Activated CD8-positive, alpha-beta memory T cell treated with anti-CD3 and anti-CD28 coated beads for 24 hours (primary cell): ENCODE data around the gene MRPS26.
"Not testable (repeated sequence)": the region's sequence is repeated elsewhere in the genome, so short reads cannot be mapped to it uniquely, and the experiment has no call there.

Experiments
- DNase-seq: peaks from one replicate; pipeline ENCODE4 v3.0.0-alpha.2; 2020

Gene MRPS26

DNA sequence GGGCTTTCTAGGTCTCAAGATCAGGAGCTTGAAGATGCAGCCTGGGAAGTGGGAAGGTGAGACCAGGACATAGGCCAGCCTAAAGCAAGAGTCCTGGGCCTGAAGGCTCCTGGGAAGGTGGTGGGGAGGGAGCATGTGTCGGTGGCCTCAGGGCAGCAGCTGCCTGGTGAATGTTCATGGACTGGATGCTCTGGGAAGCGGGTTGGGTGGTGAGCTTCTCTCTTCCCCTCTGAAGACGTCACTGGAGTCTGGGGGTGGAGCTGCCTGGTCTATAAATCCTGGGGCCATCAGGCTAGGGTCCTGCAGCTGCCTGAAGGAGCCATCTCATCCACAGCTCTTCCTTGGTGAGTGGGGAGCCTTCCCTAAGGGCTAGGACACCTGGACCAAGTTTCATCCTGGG, 2.5 kb upstream of the MRPS26 start, which contains the start of gene GNRH2:
Gene GNRH2, plus strand, starts transcription at position 301 of the 400 bp plus-strand sequence. CDS start 793 bp downstream, outside the sequence.
- DNase-seq, result no peak

DNA sequence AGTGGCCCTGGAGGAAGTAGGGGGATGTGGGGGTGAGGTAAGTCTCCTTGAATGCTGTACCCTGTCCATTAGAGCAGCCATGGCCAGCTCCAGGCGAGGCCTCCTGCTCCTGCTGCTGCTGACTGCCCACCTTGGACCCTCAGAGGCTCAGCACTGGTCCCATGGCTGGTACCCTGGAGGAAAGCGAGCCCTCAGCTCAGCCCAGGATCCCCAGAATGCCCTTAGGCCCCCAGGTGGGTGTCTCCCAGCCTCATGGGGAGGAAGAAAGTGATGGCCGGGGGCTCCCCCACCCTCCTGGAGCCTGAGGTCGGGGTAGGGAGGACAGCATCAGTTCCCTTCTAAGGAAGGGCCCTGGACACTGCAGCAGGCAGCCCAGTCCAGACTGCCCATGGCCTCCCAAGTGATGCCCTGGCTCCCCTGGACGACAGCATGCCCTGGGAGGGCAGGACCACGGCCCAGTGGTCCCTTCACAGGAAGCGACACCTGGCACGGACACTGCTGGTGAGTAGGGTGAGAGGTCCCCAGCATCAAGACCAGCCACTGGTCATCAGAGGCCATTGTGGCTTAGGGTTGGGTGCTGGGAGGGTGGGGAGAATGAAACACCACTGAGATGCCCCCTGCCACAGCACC, 1.4 kb upstream of the MRPS26 start:
- DNase-seq, result no peak

DNA sequence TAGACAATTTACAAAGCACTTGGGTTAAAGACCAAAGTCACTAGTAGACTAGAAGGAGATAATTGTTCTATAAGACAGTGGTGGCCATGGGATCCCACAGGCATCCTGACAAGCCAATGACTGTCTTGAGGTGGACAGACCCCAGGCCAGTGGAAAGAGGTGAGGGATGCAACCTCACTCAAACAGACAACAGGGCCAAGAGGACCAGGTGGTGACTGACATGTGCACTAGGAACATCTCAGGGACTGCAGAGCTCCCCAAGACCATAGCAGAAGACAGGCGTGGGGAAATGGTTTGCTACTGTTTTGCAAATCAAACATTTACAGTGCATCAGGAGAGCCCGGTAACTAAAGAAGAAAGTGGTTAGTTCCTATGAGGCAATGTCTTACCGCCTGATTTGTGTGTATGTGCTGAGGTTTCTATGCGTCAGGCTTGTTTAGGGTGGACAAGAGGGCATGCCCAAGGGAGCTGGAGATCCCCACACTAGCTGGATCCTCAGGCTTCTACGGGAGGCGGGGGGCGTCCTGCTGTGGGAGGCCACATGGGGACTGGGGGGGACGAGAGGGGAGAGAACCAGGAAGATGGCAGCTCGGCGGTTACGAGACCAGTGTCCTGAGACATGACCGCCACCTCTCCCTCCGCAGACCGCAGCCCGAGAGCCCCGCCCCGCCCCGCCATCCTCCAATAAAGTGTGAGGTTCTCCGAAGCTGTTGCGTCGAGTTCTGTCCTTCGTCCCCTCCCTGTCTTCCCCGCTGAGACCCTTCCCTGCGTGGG, 623 bp upstream of the MRPS26 start:
- no peak for DNase-seq

DNA sequence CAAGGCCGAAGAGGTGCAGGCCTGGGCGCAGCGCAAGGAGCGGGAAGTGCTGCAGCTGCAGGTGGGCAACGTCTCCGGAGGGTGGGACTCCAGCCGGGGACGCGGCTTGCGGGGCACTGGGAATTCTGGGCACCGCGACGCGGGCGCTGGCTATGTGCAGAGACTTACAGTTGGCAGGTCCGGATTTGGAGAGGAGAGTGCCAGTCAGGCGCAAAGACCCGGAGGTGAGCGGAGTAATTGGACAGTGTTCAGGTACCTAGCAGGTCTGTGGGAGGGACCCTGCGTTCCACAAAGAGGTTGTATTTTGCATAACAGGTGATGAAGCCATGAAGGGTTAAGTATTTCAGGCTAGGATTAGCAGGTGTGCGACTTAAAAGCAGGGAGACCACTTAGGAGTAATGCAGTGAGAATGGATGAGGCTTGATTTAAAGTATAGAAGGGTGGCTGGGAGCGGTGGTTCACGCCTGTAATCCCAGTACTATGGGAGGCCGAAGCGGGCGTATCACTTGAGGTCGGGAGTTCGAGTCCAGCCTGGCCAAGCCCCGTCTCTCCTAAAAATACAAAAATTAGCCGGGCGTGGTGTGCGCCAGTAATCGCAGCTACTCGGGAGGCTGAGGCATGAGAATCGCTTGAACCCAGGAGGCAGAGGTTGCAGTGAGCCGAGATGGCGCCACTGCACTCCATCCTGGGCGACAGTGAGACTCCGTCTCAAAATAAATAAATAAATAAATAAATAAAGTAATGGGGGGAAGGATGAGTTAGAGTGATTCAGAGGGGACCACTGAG, 1.0 kb downstream of the MRPS26 start:
- peak; percentile 72 for DNase-seq

DNA sequence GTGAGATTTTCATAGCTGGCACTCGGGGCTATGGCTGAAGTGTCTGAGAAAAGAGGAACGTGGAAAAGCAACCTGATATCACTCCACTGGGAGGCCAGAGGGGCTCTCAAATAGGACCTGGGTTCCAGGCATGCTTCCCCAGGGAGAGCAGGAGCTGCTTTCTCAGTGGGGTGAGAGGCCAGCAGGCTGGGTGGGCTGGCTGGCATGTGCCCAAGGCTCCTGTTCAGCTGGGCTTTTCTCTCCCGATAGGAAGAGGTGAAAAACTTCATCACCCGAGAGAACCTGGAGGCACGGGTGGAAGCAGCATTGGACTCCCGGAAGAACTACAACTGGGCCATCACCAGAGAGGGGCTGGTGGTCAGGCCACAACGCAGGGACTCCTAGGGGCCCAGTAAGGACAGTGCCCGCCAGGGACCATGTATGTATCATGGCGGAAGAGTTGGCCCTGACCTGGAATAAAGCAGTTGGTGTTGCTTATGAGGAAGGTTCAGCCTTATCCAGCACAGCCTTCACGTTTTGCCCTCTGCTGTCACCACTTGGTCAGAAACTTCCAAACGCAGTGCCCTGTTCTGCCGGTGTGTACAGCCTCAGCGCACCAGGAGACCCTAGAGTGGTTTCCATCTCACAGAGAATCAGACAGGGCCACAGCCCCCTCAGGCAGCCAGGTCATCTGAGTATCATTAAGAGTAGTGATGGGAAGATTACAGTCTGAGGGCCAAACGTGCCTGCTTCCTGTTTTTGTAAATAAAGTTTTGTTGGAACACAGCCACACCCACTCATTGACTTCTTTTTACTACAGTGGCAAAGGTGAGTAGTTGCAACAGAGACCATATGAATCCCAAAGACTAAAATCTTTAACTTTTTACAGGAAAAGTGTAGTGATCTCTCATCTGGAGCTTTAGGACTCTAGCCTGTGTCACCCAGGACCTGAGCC, 1.9 kb downstream of the MRPS26 start:
- DNase-seq, result no peak

DNA sequence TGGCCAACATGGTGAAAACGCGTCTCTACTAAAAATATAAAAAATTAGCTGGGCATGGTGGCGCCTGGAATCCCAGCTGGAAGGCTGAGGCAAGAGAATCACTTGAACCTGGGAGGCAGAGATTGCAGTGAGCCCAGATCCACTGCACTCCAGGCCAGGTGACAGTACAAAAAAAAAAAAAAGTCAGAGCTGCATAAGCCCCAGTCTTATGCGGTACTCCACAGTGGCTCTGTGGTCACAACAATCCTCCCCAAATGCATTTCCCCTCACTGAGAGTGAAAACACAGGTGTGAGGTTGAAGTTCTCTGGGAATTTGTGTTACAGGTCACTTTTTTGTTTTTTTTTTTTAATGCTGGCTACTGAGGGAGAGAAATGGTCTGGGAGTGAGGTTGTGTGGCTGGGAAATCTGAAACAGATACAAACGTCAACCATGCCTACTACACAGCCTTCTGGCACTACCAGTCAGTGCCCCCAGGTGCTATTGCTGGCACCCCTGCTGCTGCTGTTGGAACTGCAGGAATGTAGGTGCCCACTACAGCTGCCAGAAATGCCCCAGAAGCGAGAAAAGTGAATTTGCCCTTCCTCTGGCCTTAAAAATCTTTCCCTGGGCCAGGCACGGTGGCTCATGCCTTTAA, 5.7 kb downstream of the MRPS26 start:
- no peak for DNase-seq

DNA sequence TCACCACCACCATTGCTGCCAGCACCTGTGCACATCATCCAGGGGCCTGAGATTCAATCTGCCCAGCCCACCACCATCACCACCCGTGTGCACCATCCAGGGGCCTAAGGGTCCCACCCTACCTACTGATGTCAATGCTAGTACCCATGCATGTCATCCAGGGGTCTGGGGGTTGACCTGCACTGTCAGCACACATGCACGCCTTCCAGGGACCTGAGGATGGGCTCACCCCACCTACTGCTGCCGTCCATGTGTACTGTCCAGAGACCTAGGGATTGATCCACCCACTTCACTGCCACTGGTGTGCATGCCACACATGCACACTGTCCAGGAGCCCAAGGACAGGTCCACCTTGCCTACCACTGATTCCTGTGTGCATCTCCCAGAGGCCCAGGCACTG, 13.6 kb downstream of the MRPS26 start:
- DNase-seq, result no peak

DNA sequence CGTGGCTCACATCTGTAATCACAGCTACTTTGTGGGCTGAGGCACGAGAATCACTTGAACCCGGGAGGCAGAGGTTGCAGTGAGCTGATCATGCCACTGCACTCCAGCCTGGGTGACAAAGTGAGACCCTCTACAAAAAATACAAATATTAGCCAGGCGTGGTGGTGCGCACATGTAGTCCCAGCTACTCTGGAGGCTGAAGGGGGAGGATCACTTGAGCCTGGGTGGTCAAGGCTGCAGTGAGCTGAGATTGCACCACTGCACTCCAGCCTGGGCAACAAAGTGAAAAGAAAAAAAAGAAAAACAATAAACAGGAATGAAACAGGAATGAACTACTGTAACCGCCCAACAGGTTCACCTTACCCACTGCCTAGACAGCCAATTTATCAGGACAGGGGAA, 18.3 kb downstream of the MRPS26 start:
- not testable (repeated sequence) for DNase-seq

DNA sequence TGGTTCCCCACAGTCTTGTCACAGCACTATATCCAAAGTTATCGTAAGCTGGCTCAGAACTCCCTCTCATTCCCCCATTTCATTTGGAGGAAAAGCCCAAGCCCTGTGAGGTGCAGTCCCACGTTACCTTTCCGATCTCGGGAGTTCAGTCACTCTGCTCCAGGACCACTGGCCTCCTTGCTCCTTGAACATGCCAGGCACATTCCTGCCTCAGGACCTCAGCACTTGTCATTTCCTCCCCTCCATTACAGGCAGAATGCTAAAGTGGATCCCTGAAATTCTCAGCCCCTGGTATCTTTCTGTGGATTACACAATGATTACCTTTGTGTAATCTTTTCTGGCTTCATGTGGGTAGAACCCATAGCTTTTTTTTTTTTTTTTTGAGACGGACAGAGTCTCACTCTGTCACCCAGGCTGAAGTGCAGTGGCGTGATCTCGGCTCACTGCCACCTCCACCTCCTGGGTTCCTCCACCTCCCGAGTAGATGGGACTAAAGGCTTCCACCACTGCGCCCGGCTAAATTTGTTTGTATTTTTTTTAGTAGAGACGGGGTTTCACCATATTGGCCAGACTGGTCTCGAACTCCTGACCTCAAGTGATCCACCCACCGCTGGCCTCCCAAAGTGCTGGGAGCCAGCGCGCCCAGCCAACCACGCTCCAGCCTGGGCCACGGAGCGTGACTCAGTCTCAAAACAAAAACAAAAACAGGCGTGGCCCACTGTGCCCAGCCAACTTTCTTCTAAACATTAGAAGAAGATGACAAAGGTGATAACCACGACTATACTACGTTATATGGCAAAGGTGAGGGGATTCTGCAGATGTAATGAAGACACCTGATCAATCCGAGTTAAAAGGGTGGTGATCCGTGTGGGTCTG, 21.5 kb downstream of the MRPS26 start:
- no peak for DNase-seq

DNA sequence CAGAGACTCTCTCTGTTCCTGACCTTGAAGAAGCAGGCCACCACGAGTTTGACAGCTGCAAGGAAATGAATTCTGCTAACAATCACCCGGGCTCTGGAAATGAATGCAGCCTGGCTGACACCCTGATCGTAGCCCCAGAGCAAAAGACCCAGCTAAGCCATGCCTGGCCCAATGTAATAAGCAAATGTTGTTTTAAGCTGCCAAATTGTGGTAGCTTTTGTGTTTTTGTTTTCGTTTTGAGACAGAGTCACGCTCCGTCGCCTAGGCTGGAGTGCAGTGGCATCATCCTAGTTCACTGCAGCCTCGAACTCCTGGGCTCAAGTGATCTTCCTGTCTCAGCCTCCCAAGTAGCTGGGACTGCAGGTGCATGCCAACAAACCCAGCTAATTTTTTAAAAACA, 22.2 kb downstream of the MRPS26 start:
- DNase-seq, result no peak

DNA sequence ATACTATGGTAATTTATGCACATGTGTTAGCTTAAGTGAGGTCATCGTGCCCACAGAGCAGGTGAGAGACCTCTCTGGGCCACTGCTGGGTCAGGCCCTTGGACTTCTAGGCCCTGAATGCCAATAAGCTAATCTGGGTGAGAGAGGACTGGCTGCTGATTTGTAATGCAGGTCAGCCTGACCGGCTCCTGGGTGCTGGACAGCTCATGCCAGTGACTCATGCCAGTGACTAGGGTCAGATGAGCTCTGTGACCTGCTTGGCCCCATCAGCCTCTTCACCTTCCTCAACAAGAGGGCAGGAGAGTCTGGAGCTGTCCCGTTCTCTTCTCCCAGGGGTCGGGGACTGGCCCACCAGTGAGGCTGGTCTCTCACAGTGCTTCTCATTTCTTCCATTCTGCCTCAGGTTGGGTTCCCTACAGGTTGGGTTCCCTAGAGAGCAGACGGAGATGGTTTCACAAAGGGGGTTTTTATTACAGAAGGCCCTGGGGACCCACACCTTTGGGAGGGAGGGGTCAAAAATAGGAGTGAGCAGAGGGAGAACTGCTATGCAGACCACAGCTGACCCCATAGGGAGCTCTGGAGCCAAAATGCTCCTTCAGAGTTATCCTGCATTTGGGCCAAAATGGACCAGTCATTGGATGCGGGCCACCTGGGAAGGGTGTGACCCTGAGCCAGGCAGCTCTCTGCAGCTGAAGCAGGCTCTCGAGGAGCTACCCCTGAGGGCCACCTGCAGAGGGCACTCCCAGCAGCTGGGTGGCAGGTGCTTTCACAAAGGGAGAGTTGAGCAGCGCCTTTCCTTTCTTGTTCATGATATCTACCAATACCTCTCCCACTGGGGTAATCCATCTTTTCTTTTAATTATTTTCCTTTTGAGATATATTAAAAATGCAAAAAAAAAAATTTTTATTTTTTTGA, 23.4 kb downstream of the MRPS26 start:
- no peak for DNase-seq

DNA sequence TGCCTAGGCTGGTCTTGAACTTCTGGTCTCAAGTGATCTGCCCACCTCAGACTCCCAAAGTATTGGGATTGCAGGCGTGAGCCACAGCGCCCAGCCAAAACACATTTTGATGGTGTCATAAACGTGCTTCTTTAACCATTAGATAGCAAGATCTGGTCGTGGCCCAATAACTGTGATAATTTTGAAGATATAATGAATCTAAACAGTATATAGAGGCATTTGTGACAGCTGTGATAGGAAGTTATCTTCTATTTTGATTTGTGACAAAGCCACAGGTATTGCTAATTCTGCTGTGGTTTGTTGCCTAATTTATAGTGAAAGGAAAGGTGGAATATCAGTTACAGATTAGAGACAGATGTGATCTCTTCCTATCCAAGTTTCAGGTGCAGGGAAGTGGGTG, 24.9 kb downstream of the MRPS26 start:
- no peak for DNase-seq

DNA sequence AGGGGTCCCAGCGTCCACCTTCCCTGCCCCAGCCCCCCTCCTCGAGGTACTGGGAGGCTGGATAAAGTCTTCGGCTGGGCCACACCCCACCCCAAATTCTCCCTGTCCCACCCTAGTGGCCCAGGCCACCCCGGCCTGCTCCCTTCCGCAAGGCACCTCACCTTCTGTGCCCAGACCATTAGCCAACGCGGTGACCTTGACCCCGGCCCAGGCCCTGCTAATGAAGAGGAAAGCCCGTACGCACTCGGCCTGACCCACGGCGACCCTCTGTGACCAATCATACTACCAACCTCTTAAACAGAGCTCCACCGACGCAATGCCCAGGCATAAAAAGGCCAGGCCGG, 25.4 kb downstream of the MRPS26 start:
- no peak for DNase-seq

DNA sequence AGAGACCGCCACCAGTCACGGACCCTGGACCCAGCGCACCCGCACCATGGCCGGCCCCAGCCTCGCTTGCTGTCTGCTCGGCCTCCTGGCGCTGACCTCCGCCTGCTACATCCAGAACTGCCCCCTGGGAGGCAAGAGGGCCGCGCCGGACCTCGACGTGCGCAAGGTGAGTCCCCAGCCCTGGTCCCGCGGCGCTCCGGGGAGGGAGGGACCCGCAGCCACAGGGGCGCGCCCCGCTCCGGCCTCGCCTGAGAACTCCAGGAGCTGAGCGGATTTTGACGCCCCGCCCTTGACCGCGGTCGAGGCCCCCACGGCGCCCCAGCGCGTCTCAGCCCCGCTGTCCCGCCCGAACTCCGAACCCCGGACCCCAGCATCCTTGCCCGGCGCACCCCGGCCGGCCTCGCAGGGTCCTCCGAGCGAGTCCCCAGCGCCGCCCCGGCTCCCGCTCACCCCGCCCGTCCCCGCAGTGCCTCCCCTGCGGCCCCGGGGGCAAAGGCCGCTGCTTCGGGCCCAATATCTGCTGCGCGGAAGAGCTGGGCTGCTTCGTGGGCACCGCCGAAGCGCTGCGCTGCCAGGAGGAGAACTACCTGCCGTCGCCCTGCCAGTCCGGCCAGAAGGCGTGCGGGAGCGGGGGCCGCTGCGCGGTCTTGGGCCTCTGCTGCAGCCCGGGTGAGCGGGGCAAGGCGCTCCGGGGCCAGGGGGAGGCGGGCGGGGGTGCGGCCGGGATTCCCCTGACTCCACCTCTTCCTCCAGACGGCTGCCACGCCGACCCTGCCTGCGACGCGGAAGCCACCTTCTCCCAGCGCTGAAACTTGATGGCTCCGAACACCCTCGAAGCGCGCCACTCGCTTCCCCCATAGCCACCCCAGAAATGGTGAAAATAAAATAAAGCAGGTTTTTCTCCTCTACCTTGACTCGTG, 26.0 kb downstream of the MRPS26 start, which contains the start of gene OXT:
Gene OXT, plus strand, starts transcription at position 11 of the 920 bp plus-strand sequence. Its CDS starts 36 bp downstream, at position 47.
- DNase-seq, result peak; percentile 86

DNA sequence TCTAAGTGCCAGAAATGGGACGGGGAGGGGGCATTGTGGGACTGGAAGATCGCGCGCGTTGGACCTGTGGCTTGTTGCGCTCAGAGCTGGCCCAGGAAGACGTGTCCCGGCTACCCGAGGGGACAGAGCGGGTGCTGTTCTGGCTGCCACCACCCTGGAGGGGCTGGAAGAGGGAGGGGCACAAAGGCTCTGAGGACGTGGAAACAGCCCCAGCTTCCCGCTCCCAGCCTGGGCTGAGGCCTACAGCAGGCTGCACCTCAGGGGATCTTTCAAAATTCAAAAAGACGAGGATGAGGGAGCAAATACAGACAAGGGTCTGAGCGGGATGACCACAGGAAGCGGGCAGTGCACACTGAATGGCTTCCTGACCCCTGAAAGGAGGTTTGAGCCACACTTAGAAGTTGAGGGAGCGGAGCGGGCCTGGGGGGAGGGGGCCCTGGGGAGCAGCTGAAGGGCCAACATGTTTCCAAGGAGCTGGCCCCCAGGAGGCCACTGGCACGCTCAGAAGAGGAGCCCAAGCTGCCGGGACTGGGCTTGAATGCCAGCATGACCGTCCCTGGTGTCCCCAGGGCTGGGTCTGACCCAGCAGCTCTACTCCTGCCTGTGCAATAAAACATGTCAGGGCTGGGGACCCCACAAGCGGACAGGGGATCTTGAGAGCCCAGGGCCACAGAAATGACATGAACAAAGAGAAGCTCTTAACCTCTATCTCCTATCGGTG, 26.8 kb downstream of the MRPS26 start:
- DNase-seq, result no peak

DNA sequence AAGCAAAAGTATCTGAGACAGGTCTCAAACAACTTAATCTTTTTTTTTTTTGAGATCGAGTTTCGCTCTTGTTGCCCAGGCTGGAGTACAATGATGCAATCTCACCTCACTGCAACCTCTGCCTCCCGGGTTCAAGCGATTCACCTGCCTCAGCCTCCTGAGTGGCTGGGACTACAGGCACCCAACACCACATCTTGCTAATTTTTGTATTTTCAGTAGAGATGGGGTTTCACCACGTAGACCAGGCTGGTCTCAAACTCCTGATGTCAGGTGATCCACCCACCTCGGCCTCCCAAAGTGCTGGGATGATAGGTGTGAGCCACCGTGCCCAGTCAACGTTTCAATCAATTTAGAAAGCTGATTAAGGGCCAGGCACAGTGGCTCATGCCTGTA, 27.4 kb downstream of the MRPS26 start:
- not testable (repeated sequence) for DNase-seq

DNA sequence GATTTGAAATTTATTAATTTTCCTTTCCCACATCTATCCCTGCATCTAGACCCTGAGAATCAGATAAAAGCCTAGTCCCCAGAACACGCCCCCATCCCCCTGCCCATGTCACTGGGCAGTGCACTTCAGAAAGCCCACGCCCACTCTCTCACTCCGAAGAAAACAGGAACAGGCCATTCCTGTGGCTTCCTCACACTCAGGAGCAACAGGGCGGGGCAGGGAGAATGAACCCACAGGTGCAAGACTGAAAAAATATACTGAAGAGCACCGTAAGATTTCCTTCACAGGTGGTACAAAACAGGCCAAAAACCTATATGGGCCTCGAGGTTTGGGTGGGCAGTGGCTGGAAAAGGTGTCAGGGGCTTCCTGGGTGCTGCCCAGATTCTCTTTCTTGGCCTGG, 29.0 kb downstream of the MRPS26 start:
- DNase-seq, result no peak

DNA sequence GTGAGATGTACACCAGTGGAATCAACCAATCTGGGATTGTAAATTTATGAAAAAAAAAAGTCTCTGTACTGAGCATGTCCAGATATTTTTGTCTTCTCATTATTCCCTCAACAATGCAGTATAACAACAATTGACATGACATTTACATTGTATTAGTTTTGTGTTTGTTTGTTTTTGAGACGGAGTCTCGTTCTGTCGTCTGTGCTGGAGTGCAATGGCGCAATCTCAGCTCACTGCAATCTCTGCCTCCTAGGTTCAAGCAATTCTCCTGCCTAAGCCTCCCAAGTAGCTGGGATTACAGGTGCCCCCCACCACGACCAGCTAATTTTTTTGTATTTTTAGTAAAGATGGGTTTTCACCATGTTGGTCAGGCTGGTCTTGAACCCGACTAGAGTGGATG, 29.5 kb downstream of the MRPS26 start:
- not testable (repeated sequence) for DNase-seq
